Vagina (tissue), 2 donors: ENCODE data around the gene PRKAG2.

Experiments
- POLR2A ChIP-seq, 2 donors: fragments of 450-650 bp; IDR thresholded peaks; one replicate each; pipeline ENCODE4 v1.6.1; 2017; ENCODE audit warnings: antibody characterized with exemption in 2 of 2, mild to moderate bottlenecking in 2 of 2, moderate library complexity in 2 of 2
- TF ChIP-seq, protein P1 (sequence below), 3 experiments: fragments of 450-650 bp in 2 of 3; fragments of 200-600 bp in 1 of 3; sonication (generic) in 1 of 3; IDR thresholded peaks; one replicate each; pipeline ENCODE4 v1.5.1; 2017 to 2019; ENCODE audit warnings: antibody characterized with exemption in 3 of 3, mild to moderate bottlenecking in 2 of 3, moderate library complexity in 2 of 3

- TF ChIP-seq, protein P1, sequence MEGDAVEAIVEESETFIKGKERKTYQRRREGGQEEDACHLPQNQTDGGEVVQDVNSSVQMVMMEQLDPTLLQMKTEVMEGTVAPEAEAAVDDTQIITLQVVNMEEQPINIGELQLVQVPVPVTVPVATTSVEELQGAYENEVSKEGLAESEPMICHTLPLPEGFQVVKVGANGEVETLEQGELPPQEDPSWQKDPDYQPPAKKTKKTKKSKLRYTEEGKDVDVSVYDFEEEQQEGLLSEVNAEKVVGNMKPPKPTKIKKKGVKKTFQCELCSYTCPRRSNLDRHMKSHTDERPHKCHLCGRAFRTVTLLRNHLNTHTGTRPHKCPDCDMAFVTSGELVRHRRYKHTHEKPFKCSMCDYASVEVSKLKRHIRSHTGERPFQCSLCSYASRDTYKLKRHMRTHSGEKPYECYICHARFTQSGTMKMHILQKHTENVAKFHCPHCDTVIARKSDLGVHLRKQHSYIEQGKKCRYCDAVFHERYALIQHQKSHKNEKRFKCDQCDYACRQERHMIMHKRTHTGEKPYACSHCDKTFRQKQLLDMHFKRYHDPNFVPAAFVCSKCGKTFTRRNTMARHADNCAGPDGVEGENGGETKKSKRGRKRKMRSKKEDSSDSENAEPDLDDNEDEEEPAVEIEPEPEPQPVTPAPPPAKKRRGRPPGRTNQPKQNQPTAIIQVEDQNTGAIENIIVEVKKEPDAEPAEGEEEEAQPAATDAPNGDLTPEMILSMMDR (IDR thresholded peaks at IDR 0.05), result no peak
- TF ChIP-seq POLR2A (IDR thresholded peaks at IDR 0.05), result no peak
Measured at GRCh38 chr7:151758622-151759540, 118.0 kb downstream of the PRKAG2 start.
